GM19452 (cell line): ENCODE measurements around the gene ENGASE.

Source experiments
- ATAC-seq: cut with Tn5 transposase; IDR thresholded peaks from one replicate; pipeline ENCODE4 v1.9.1; 2021; ENCODE audit not compliant: unreplicated experiment

ENGASE gene

DNA sequence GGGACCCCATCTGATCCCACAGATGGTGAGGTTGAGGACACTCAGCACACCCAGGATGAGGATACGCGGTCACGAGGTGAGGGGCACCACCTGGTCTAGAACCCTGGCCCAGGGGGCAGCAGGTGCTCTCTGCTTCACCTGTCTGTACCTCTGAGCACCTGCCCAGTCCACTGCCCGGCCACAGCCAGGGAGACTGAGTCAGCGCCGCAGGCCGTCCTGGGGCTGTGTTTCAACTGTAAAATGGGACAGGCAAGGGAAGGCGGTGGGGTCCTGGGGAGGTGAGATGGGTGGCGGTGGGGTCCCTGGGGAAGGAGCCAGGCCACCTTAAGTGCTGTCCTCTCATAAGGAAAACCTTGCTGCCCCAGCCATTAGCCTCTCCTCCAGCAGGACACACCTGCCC is 60.4 kb downstream of the ENGASE start:
- ATAC-seq = no peak

DNA sequence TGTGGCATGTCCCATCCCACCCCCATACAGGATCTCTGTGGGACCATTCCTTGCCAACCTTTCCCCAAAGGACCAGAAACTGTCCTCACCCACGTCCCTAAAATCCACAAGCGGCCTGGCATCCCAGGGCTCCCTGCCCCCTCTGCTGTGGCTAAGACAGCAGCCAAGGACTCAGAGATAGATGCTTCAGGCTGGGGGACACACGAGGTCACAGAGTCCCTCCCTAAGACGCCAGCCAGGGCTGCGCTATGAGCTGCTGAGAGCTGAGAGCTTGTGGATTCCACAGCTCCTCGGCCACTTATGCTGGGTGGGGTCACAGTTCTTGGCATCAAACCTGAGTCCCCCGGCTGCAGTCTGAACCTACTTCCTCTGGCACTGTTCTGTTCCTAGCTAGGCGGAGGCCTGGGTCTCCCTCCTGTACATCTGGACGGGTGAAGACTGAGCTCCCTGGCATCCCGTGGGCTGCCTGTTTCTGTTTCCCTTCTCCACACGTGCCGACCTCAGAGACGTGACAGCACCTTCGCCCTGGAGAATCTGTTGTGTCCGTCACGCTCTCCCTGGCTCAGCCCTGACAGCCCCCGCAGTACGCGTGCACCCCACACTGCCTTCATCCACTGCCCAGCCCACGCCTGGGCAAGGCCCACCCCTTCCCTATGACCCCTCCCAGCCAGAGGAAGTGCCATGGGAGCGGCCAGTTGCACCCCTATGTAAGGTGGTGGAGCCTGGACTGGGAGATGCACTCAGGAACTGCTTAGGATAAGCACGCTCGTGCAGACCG is 61.2 kb downstream of the ENGASE start:
- no peak for ATAC-seq
